HCT116 (cell line): Measurements from ENCODE around the gene GPN1. TPM values are rescaled to one million over a fixed set of nuclear protein-coding genes. Genes with fewer than 3 reads are reported as not detected.
A peak's percentile ranks its signal among the peaks of the same experiment; 100 is the strongest.
"Not testable (repeated sequence)": the region's sequence is repeated elsewhere in the genome, so short reads cannot be mapped to it uniquely, and the experiment has no call there.

Experiments used
- ATAC-seq: fragments of 200-7000 bp; cut with Tn5 transposase; 2 replicates; pipeline ENCODE4 v1.9.1; 2020; ENCODE audit warnings: mild to moderate bottlenecking, moderate library complexity
- BruUV-seq: library from RNA; stranded (reverse); fragments of 400-500 nt; replicated peaks from 2 replicates; lab custom pipeline; 2021; lab: Mats Ljungman, UMichigan
- CTCF ChIA-PET: fragments of 300-600 bp; sonication (Branson Sonifier 250); formaldehyde crosslinking; loops from one replicate; lab custom pipeline; 2021; ENCODE audit warnings: antibody characterized with exemption; lab: Charles Lee
- POLR2A ChIA-PET: fragments of 300-600, 350-600 bp; sonication (Branson Sonifier 250); formaldehyde crosslinking; loops from one replicate; lab custom pipeline; 2021; ENCODE audit warnings: antibody characterized with exemption; lab: Charles Lee
- RAD21 ChIA-PET, 2 experiments: fragments of 300-600 bp; sonication (Branson Sonifier 250); formaldehyde crosslinking; loops; one replicate each; lab custom pipeline; 2023; ENCODE audit warnings: low total read pairs in 2 of 2; ENCODE audit not compliant: uncharacterized antibody in 2 of 2, unreplicated experiment in 2 of 2, low non-redundant PET in 1 of 2; lab: Charles Lee
- DNase-seq: peaks from one replicate; pipeline ENCODE4 v3.0.0-alpha.2; 2010; ENCODE audit warnings: low read depth, low spot score
- H2AFZ ChIP-seq: fragments of 200-600 bp; shearing (Covaris generic), sonication (generic); 2 replicates; pipeline ENCODE4 v1.6.1; 2017; ENCODE audit warnings: low read depth, mixed run types, mixed read lengths, antibody characterized with exemption, low read length; ENCODE audit not compliant: poor library complexity, severe bottlenecking
- H3K27ac ChIP-seq: 2 replicates; pipeline ENCODE4 v1.5.1; 2012; ENCODE audit warnings: low read depth, low read length
- H3K27me3 ChIP-seq: fragments of 200-600 bp; sonication (generic); 2 replicates; pipeline ENCODE4 v1.6.1; 2016; ENCODE audit warnings: mixed run types, low read length, mixed read lengths; ENCODE audit not compliant: insufficient read depth
- H3K36me3 ChIP-seq, 2 experiments: fragments of 200-500 bp in 1 of 2; fragments of 200-600 bp in 1 of 2; sonication (Bioruptor generic) in 1 of 2; sonication (generic) in 1 of 2; 2 replicates each; pipeline versions ENCODE4 v1.5.1 to v1.6.1; 2014 to 2016; ENCODE audit warnings: low read length in 2 of 2, inconsistent platforms in 1 of 2, mixed read lengths in 1 of 2, mixed run types in 1 of 2; ENCODE audit not compliant: insufficient read depth in 2 of 2, control insufficient read depth in 1 of 2
- H3K4me1 ChIP-seq, 2 experiments: fragments of 200-600 bp in 1 of 2; sonication (generic) in 1 of 2; 2 replicates each; pipeline versions ENCODE4 v1.5.1 to v1.6.1; 2012 to 2017; ENCODE audit warnings: low read length in 2 of 2, inconsistent platforms in 1 of 2, mild to moderate bottlenecking in 1 of 2, mixed read lengths in 1 of 2, mixed run types in 1 of 2, moderate library complexity in 1 of 2; ENCODE audit not compliant: insufficient read depth in 2 of 2, control insufficient read depth in 1 of 2
- H3K4me2 ChIP-seq: fragments of 200-600 bp; sonication (generic); 2 replicates; pipeline ENCODE4 v1.6.1; 2017; ENCODE audit warnings: mixed run types, low read length, mixed read lengths
- H3K4me3 ChIP-seq, 2 experiments: fragments of 200-600 bp in 1 of 2; sonication (generic) in 1 of 2; replicated peaks in 1 of 2; 2 replicates each; pipeline ENCODE4 v1.5.1; 2011 to 2016; ENCODE audit warnings: low read length in 2 of 2, control low read depth in 1 of 2, low read depth in 1 of 2, mild to moderate bottlenecking in 1 of 2, mixed read lengths in 1 of 2, mixed run types in 1 of 2
- H3K79me2 ChIP-seq: fragments of 200-600 bp; sonication (generic); 2 replicates; pipeline ENCODE4 v1.6.1; 2017; ENCODE audit warnings: mild to moderate bottlenecking, mixed run types, low read length, moderate library complexity, mixed read lengths; ENCODE audit not compliant: insufficient read depth
- H3K9ac ChIP-seq: fragments of 200-600 bp; sonication (generic); 2 replicates; pipeline ENCODE4 v1.6.1; 2016; ENCODE audit warnings: low read length, mixed read lengths
- H3K9me2 ChIP-seq: fragments of 200-600 bp; sonication (generic), shearing (Covaris generic); 2 replicates; pipeline ENCODE4 v1.6.1; 2017; ENCODE audit warnings: mixed run types, mild to moderate bottlenecking, moderate library complexity; ENCODE audit not compliant: insufficient read depth
- H3K9me3 ChIP-seq, 2 experiments: fragments of 200-500 bp in 1 of 2; fragments of 200-600 bp in 1 of 2; sonication (Bioruptor generic) in 1 of 2; sonication (generic) in 1 of 2; 2 replicates each; pipeline ENCODE4 v1.6.1; 2014 to 2017; ENCODE audit warnings: low read length in 2 of 2, mixed read lengths in 2 of 2, inconsistent platforms in 1 of 2, low read depth in 1 of 2, mild to moderate bottlenecking in 1 of 2, mixed run types in 1 of 2, moderate library complexity in 1 of 2; ENCODE audit not compliant: control insufficient read depth in 1 of 2, insufficient read depth in 1 of 2
- H4K20me1 ChIP-seq: fragments of 200-600 bp; sonication (generic), shearing (Covaris generic); 2 replicates; pipeline ENCODE4 v1.6.1; 2017; ENCODE audit warnings: mixed run types, mild to moderate bottlenecking, moderate library complexity; ENCODE audit not compliant: insufficient read depth
- CBX3 ChIP-seq: IDR thresholded peaks from 2 replicates; pipeline ENCODE4 v1.6.1; 2012; ENCODE audit warnings: low read depth
- EGR1 ChIP-seq: IDR thresholded peaks from 2 replicates; pipeline ENCODE4 v1.6.1; 2012; ENCODE audit warnings: low read depth
- ELF1 ChIP-seq: IDR thresholded peaks from 2 replicates; pipeline ENCODE4 v1.6.1; 2012; ENCODE audit warnings: low read depth, borderline replicate concordance
- EZH2 ChIP-seq: fragments of 200-600 bp; sonication (generic); IDR thresholded peaks from 2 replicates; pipeline ENCODE4 v1.6.1; 2017; ENCODE audit warnings: antibody characterized with exemption, mixed run types
- FOSL1 ChIP-seq: IDR thresholded peaks from 2 replicates; pipeline ENCODE4 v1.6.1; 2012; ENCODE audit warnings: low read depth
- JUND ChIP-seq: IDR thresholded peaks from 2 replicates; pipeline ENCODE4 v1.6.1; 2012
- POLR2AphosphoS5 ChIP-seq: IDR thresholded peaks from 2 replicates; pipeline ENCODE4 v1.6.1; 2011; ENCODE audit warnings: mild to moderate bottlenecking, low read depth, low read length, moderate library complexity
- ZNF274 ChIP-seq: fragments of 200-500 bp; sonication (Bioruptor generic); IDR thresholded peaks from 2 replicates; pipeline ENCODE4 v1.6.1; 2014; ENCODE audit warnings: mild to moderate bottlenecking, low read depth, low read length, inconsistent platforms
- intact Hi-C: fragments of 100-400 bp; cut with micrococcal nuclease; formaldehyde crosslinking; loops from 2 replicates; pipeline ENCODE4 v1.10.0; 2022
- total RNA-seq: library from RNA; stranded (reverse); gene quantifications from one replicate; pipeline ENCODE4 v1.2.1, GENCODE V29; 2021; ENCODE audit not compliant: unreplicated experiment
- TF ChIP-seq, protein P1 (sequence below): IDR thresholded peaks from 2 replicates; pipeline ENCODE4 v1.6.1; 2012
- TF ChIP-seq, protein P2 (sequence below), 3 experiments: fragments of 200-600 bp in 1 of 3; sonication (generic) in 1 of 3; IDR thresholded peaks in 2 of 3; conservative IDR thresholded peaks in 1 of 3; 2 replicates each; pipeline ENCODE4 v1.5.1; 2012 to 2017; ENCODE audit warnings: low read depth in 2 of 3, low read length in 2 of 3, antibody characterized with exemption in 1 of 3, borderline replicate concordance in 1 of 3, control low read depth in 1 of 3, mild to moderate bottlenecking in 1 of 3, mixed read lengths in 1 of 3, mixed run types in 1 of 3, moderate library complexity in 1 of 3; ENCODE audit not compliant: insufficient read depth in 1 of 3
- TF ChIP-seq, protein P3 (sequence below): IDR thresholded peaks from 2 replicates; pipeline ENCODE4 v1.6.1; 2012; ENCODE audit warnings: low read depth

GPN1 gene
- total RNA-seq, 1 experiment from 2014 or later, result 34.3 TPM

GRCh38 chr2:27626921-27627320 is 1.9 kb upstream of the GPN1 start:
- Histone ChIP-seq H3K4me1 (peaks cover 9 to 30% of the 10 kb centered on the region in 2 experiments), H3K36me3 (peaks cover 14 to 22% of the 10 kb centered on the region in 2 experiments; a peak in 3 of 4 replicates), H3K79me2 (peaks cover 14% of the 10 kb centered on the region)
- ATAC-seq, H2AFZ ChIP-seq, H3K4me2 ChIP-seq, H3K9me2 ChIP-seq, DNase-seq, POLR2A ChIA-PET, H3K9me3 ChIP-seq, H3K4me3 ChIP-seq, H3K9ac ChIP-seq, RAD21 ChIA-PET, CTCF ChIA-PET, BruUV-seq, H3K27ac ChIP-seq, H4K20me1 ChIP-seq, H3K27me3 ChIP-seq: not testable (repeated sequence)
- intact Hi-C loops, result loop anchor here (10.0 kb wide), 1 partner anchor 182 kb away; the partner anchor contains the start of gene KRTCAP3

- Histone ChIP-seq H3K4me1 (peaks cover 9 to 24% of the 10 kb centered on the region in 2 experiments), H3K27ac (peak overlapping the region; percentile 46), H3K79me2 (peaks cover 14% of the 10 kb centered on the region), H4K20me1 (no peaks in the 10 kb centered on the region), H3K27me3 (no peaks in the 10 kb centered on the region), H3K9me3 (no peaks in the 10 kb centered on the region), H3K36me3 (peaks cover 14 to 17% of the 10 kb centered on the region in 2 experiments; a peak in 2 of 4 replicates), H3K4me3 (peak overlapping the region; percentile 91 to 93), H3K9me2 (no peaks in the 10 kb centered on the region), H3K4me2 (peak overlapping the region; percentile 97), H2AFZ (no peak overlapping the region), H3K9ac (peak overlapping the region; percentile 88)
- POLR2A ChIA-PET, result interaction anchor here (0.9 kb wide), 1 partner anchor 45 kb away, joined by 3 read pairs; the partner anchor contains the start of gene ZNF512
- TSS peak; percentile 71 for BruUV-seq
- ATAC-seq (peak; percentile 53), DNase-seq (peak; percentile 18)
- intact Hi-C loops, result loop anchor here (2.0 to 10.0 kb wide), 2 partner anchors 183 to 219 kb away; partner anchors contain the start of genes KRTCAP3 and PPM1G
- RAD21 ChIA-PET, result interaction anchor here in 1 of 2 experiments (0.8 kb wide), 1 partner anchor 199 kb away, joined by 3 read pairs; no protein-coding TSS in a partner anchor
- CTCF ChIA-PET, result interaction anchor here (1.0 kb wide), 1 partner anchor 55 kb away, joined by 4 read pairs; no protein-coding TSS in a partner anchor
- TF ChIP-seq ZNF274, result no peak
- no peak for TF ChIP-seq ELF1
- no peak for TF ChIP-seq CBX3
- no peak for TF ChIP-seq EZH2
- TF ChIP-seq JUND, result peak; percentile 46; the same call in 1 of the 2 replicates
- no peak for TF ChIP-seq POLR2AphosphoS5
- TF ChIP-seq, protein P1, sequence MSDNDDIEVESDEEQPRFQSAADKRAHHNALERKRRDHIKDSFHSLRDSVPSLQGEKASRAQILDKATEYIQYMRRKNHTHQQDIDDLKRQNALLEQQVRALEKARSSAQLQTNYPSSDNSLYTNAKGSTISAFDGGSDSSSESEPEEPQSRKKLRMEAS, result no peak
- TF ChIP-seq, protein P2, sequence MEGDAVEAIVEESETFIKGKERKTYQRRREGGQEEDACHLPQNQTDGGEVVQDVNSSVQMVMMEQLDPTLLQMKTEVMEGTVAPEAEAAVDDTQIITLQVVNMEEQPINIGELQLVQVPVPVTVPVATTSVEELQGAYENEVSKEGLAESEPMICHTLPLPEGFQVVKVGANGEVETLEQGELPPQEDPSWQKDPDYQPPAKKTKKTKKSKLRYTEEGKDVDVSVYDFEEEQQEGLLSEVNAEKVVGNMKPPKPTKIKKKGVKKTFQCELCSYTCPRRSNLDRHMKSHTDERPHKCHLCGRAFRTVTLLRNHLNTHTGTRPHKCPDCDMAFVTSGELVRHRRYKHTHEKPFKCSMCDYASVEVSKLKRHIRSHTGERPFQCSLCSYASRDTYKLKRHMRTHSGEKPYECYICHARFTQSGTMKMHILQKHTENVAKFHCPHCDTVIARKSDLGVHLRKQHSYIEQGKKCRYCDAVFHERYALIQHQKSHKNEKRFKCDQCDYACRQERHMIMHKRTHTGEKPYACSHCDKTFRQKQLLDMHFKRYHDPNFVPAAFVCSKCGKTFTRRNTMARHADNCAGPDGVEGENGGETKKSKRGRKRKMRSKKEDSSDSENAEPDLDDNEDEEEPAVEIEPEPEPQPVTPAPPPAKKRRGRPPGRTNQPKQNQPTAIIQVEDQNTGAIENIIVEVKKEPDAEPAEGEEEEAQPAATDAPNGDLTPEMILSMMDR (IDR thresholded peaks at IDR 0.05 in 2 of 3, conservative IDR thresholded peaks at IDR 0.05 in 1 of 3; ENCODE audit: borderline replicate concordance in 1 of 3, insufficient read depth in 1 of 3, low read depth in 2 of 3, low read length in 2 of 3), result no peak
- TF ChIP-seq, protein P3, sequence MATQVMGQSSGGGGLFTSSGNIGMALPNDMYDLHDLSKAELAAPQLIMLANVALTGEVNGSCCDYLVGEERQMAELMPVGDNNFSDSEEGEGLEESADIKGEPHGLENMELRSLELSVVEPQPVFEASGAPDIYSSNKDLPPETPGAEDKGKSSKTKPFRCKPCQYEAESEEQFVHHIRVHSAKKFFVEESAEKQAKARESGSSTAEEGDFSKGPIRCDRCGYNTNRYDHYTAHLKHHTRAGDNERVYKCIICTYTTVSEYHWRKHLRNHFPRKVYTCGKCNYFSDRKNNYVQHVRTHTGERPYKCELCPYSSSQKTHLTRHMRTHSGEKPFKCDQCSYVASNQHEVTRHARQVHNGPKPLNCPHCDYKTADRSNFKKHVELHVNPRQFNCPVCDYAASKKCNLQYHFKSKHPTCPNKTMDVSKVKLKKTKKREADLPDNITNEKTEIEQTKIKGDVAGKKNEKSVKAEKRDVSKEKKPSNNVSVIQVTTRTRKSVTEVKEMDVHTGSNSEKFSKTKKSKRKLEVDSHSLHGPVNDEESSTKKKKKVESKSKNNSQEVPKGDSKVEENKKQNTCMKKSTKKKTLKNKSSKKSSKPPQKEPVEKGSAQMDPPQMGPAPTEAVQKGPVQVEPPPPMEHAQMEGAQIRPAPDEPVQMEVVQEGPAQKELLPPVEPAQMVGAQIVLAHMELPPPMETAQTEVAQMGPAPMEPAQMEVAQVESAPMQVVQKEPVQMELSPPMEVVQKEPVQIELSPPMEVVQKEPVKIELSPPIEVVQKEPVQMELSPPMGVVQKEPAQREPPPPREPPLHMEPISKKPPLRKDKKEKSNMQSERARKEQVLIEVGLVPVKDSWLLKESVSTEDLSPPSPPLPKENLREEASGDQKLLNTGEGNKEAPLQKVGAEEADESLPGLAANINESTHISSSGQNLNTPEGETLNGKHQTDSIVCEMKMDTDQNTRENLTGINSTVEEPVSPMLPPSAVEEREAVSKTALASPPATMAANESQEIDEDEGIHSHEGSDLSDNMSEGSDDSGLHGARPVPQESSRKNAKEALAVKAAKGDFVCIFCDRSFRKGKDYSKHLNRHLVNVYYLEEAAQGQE, result no peak
- no peak for TF ChIP-seq EGR1
- peak; percentile 63; the same call in 1 of the 2 replicates for TF ChIP-seq FOSL1
These were observed 685 bp upstream of the GPN1 start for GRCh38 chr2:27627963-27628766.
